ENCODE results near the gene PLXDC1.

DNA sequence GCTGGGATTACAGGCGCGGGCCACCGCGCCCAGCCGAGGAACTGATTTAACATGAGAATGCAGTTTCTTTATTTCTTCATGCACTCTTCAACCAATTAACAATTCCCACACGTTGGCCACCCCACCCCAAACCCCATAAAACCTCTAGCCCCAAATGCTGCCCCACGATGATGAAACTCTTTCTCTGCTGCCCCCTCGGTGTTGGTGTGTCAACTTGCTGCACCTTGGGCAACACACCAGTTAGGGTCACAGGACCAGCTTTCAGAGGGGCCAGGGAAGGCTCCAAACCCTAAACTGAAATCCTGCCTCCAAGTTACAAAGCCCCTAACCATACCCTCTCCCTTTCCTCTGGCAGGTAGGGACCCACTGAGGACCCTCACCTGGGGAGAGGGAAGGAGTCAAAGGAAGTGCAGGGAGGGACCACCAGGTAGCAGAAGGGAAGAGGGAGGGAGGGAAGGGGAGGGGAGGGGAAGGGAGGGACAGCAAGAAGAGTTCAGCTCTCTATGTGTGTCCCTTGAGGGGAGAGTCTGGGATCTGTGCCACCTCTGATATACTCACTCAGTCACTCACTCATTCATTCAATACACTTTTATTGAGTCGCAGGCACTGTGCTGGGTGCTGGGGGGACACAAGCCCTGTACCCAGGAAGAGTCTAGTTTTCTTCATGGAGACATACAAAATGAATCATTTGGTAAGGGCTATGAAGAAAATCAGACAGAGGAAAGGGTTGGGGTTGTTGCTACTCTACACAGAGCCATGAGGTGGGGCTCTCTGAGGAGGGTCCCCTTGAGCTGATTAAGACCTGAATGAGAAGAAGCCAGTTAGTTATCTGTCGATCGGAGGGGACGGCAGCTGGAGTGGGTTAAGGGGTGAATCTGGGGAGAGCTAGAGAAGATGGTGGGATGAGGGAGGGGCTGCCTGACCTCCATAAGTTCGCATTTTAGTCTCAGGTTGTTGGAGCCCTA is 3.9 kb downstream of the PLXDC1 start:
- TF ChIP-seq SP2 (IDR thresholded peaks at IDR 0.05; ENCODE audit: low read length) (no peak), RFX5 (IDR thresholded peaks at IDR 0.05; ENCODE audit: borderline replicate concordance, low read depth, low read length) (no peak)

Data from H1 (cell line).